GM18868 (cell line): Measurements from ENCODE around the gene HES4.

ENCODE experiments used
- ATAC-seq: cut with Tn5 transposase; IDR thresholded peaks from one replicate; pipeline ENCODE4 v1.9.1; 2021; ENCODE audit warnings: mild to moderate bottlenecking, moderate library complexity; ENCODE audit not compliant: unreplicated experiment

The HES4 gene

GRCh38 chr1:969260-969855, 30.5 kb downstream of the HES4 start:
- ATAC-seq, result no peak

GRCh38 chr1:967466-968343, 32.2 kb downstream of the HES4 start:
- no peak for ATAC-seq

- peak; percentile 66 for ATAC-seq
Observed at GRCh38 chr1:966704-967300, 33.1 kb downstream of the HES4 start.

- ATAC-seq, result no peak
Observed at GRCh38 chr1:966135-966703, 33.7 kb downstream of the HES4 start, which contains the start of gene PLEKHN1. Gene PLEKHN1 (plus strand): TSS chr1:966482. CDS start chr1:966532, 50 bp downstream.

- ATAC-seq, result no peak
Observed at GRCh38 chr1:965526-966134, 34.3 kb downstream of the HES4 start.

- ATAC-seq, result no peak
Observed at GRCh38 chr1:964691-965525, 35.0 kb downstream of the HES4 start.

GRCh38 chr1:963746-964525, 36.0 kb downstream of the HES4 start:
- ATAC-seq, result no peak

- no peak for ATAC-seq
Observed at GRCh38 chr1:963301-963651, 36.6 kb downstream of the HES4 start.

GRCh38 chr1:962381-963300, 37.3 kb downstream of the HES4 start:
- ATAC-seq, result no peak

GRCh38 chr1:961132-961669, 38.7 kb downstream of the HES4 start:
- ATAC-seq, result no peak

GRCh38 chr1:960363-961131, 39.4 kb downstream of the HES4 start, which contains the start of gene KLHL17:
Gene KLHL17 (plus strand): TSS chr1:960584. CDS start chr1:960694, 110 bp downstream.
- ATAC-seq, result no peak

GRCh38 chr1:959731-960362, 40.0 kb downstream of the HES4 start:
- no peak for ATAC-seq

- peak; percentile 76 for ATAC-seq
Observed at GRCh38 chr1:958823-959730, 40.8 kb downstream of the HES4 start, which contains the start of gene NOC2L. Gene NOC2L (minus strand): TSS chr1:959256. CDS start chr1:959240, 16 bp downstream.

- ATAC-seq, result no peak
Observed at GRCh38 chr1:956636-957035, 43.3 kb downstream of the HES4 start.

GRCh38 chr1:955474-955873, 44.4 kb downstream of the HES4 start:
- no peak for ATAC-seq

GRCh38 chr1:954927-955326, 45.0 kb downstream of the HES4 start:
- ATAC-seq, result no peak
